Measurements from ENCODE around the gene PRR36. TPM values are rescaled to one million over a fixed set of nuclear protein-coding genes. Genes with fewer than 3 reads are reported as not detected.
"Not testable (repeated sequence)": the region's sequence is repeated elsewhere in the genome, so short reads cannot be mapped to it uniquely, and the experiment has no call there.

PRR36 gene
- total RNA-seq, 2 experiments from 2014 or later = 0.17 TPM; not detected in 1

DNA sequence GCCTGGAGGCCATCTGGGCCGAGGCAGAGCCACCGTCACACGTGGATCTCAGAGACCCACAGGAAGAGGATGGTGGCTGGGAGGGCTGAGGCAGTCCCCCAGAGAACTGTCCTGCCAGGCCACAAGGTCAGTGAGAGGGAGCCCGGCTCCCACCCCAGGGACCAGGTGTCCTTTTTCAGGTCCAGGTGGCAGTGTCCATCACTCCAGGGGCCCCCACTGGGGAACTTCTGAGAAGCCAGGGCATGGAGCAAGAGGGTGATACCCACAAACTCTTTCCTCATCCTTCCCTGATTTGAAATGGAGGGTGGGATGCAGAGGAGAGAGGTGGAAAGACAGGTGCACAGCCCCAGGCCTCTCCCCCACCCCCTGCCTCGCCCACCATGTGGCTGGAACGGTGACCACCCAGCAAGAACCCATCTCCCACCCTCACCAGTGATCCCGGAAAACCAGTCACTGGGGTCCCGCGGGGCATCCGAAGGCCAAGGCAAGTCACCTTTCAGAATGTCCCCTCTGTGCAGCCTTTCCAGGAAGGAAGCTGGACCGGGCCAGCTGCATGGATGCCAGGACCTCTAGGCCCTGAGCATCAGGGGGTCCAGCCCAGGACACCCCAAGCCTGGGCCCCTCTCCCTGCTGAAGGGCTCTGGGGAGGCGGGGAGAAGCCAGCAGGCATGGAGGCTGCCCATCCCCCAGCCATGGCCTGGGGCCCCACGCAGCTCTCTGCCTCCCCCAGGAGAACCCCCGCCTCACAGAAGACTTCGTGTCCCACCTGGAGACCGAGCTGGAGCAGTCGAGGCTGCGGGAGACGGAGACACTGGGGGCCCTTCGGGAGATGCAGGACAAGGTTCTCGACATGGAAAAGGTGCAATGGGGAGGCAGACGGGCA is 14.1 kb downstream of the PRR36 start:
- H3K4me1 ChIP-seq (ENCODE audit: insufficient read depth, low read length, poor library complexity, severe bottlenecking) = peaks cover 17% of the 10 kb centered on the region
- CTCF ChIA-PET (ENCODE audit: unreplicated experiment) = no interaction called here
- no peak overlapping the region for H3K4me3 ChIP-seq (ENCODE audit: low read depth, low read length, poor library complexity, severe bottlenecking)
- intact Hi-C loops (cut with micrococcal nuclease; ENCODE audit: unreplicated experiment) = no loop called here
- no TSS peak for BruUV-seq (replicated peaks)
- H3K79me2 ChIP-seq (ENCODE audit: insufficient read depth, low read depth, low read length) = no peaks in the 10 kb centered on the region
- TF ChIP-seq EZH2phosphoT487 (IDR thresholded peaks at IDR 0.05; ENCODE audit: borderline replicate concordance, low read depth, low read length) = no peak
- no peak for TF ChIP-seq CTCF (conservative IDR thresholded peaks at IDR 0.05; ENCODE audit: low read length)
- no peaks in the 10 kb centered on the region for H3K36me3 ChIP-seq (ENCODE audit: insufficient read depth, low read length)
- no peaks in the 10 kb centered on the region for H3K9me2 ChIP-seq (ENCODE audit: insufficient read depth, low read length)
- H4K20me1 ChIP-seq (ENCODE audit: insufficient read depth, low read length) = no peaks in the 10 kb centered on the region
- POLR2A ChIA-PET = interaction anchor here (0.6 kb wide), 1 partner anchor 654 kb away, joined by 3 read pairs; no protein-coding TSS in a partner anchor
- H2AFZ ChIP-seq (ENCODE audit: low read length) = no peak overlapping the region
- H3K4me2 ChIP-seq (ENCODE audit: low read length) = no peak overlapping the region
- no peak overlapping the region for H3K27ac ChIP-seq (ENCODE audit: low read depth, low read length, poor library complexity, severe bottlenecking)
- no peak for DNase-seq (ENCODE audit: low spot score)
- H3K9me3 ChIP-seq (ENCODE audit: low read length) = no peaks in the 10 kb centered on the region

GRCh38 chr19:7859087-7859486 is 15.1 kb downstream of the PRR36 start:
- intact Hi-C loops (cut with micrococcal nuclease; ENCODE audit: unreplicated experiment); H3K9me3 ChIP-seq (ENCODE audit: low read length): not testable (repeated sequence)

DNA sequence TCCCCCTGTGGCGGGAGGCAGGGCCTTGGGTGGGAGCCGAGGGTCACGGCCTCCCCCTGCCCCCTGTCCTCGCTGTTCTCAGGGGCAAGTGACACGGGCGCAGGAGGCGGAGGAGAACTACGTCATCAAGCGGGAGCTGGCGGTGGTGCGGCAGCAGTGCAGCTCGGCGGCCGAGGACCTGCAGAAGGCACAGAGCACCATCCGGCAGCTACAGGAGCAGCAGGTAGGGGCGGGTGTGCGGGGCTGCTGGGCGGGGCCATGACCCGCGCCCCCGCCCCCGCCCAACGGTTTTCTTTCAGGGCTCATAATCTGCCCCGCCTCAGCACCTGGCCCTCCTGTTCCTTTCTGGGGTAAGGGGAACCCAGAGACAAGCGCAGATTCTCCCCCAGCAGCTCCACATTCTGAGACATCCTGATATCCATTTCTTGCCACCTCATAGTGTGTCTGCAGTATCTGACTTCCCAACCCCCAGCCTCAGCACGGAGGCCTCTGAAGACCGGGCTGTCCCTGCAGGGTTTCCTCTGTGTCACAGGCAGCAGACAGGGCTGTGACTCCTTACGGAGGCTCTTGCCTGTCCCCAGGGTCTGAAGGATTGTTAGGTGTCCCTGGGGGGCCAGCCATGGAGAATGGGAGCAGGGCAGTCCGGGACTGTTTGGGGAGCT is 15.9 kb downstream of the PRR36 start:
- Histone ChIP-seq H3K36me3 (ENCODE audit: insufficient read depth, low read length) (no peaks in the 10 kb centered on the region), H2AFZ (ENCODE audit: low read length) (no peak overlapping the region), H3K4me3 (ENCODE audit: low read depth, low read length, poor library complexity, severe bottlenecking) (no peak overlapping the region), H3K79me2 (ENCODE audit: insufficient read depth, low read depth, low read length) (no peaks in the 10 kb centered on the region), H3K4me1 (ENCODE audit: insufficient read depth, low read length, poor library complexity, severe bottlenecking) (peaks cover 17% of the 10 kb centered on the region), H3K9me3 (ENCODE audit: low read length) (no peaks in the 10 kb centered on the region), H3K27ac (ENCODE audit: low read depth, low read length, poor library complexity, severe bottlenecking) (no peak overlapping the region), H4K20me1 (ENCODE audit: insufficient read depth, low read length) (no peaks in the 10 kb centered on the region), H3K9me2 (ENCODE audit: insufficient read depth, low read length) (no peaks in the 10 kb centered on the region), H3K4me2 (ENCODE audit: low read length) (peak overlapping the region; percentile 45)
- intact Hi-C loops (cut with micrococcal nuclease; ENCODE audit: unreplicated experiment) = no loop called here
- ChIA-PET CTCF (ENCODE audit: unreplicated experiment) (interaction anchor here (0.6 to 1.5 kb wide), 2 partner anchors 11 to 408 kb away, joined by 3 to 5 read pairs; no protein-coding TSS in a partner anchor), POLR2A (interaction anchor here (0.6 to 0.7 kb wide), 2 partner anchors 243 to 248 kb away, joined by 3 to 5 read pairs; no protein-coding TSS in a partner anchor)
- TF ChIP-seq CTCF (conservative IDR thresholded peaks at IDR 0.05; ENCODE audit: low read length) (no peak), EZH2phosphoT487 (IDR thresholded peaks at IDR 0.05; ENCODE audit: borderline replicate concordance, low read depth, low read length) (no peak)
- peak; percentile 67 for DNase-seq (ENCODE audit: low spot score)
- BruUV-seq (replicated peaks) = no TSS peak

More at GRCh38 chr19:7859087-7859486, 15.1 kb downstream of the PRR36 start:
- POLR2A ChIA-PET = interaction anchor here (0.7 kb wide), 1 partner anchor 244 kb away, joined by 5 read pairs; no protein-coding TSS in a partner anchor
- DNase-seq (ENCODE audit: low spot score); BruUV-seq (replicated peaks); H4K20me1 ChIP-seq (ENCODE audit: insufficient read depth, low read length); H3K9me2 ChIP-seq (ENCODE audit: insufficient read depth, low read length); H3K4me3 ChIP-seq (ENCODE audit: low read depth, low read length, poor library complexity, severe bottlenecking); H3K79me2 ChIP-seq (ENCODE audit: insufficient read depth, low read depth, low read length); H3K27ac ChIP-seq (ENCODE audit: low read depth, low read length, poor library complexity, severe bottlenecking); H3K4me2 ChIP-seq (ENCODE audit: low read length); H3K36me3 ChIP-seq (ENCODE audit: insufficient read depth, low read length); CTCF ChIA-PET (ENCODE audit: unreplicated experiment); H2AFZ ChIP-seq (ENCODE audit: low read length): not testable (repeated sequence)
- peaks cover 17% of the 10 kb centered on the region for H3K4me1 ChIP-seq (ENCODE audit: insufficient read depth, low read length, poor library complexity, severe bottlenecking)

All from OCI-LY7 (cell line).